Hepatocyte (in vitro differentiated cells): ENCODE measurements around the gene EEF2.

ENCODE experiments used
- EZH2 ChIP-seq: fragments of 200-600 bp; sonication (generic); IDR thresholded peaks from 2 replicates; pipeline ENCODE4 v1.6.1; 2016; ENCODE audit warnings: antibody characterized with exemption, mild to moderate bottlenecking, borderline replicate concordance
- EZH2phosphoT487 ChIP-seq: fragments of 200-600 bp; sonication (generic); IDR thresholded peaks from one replicate; pipeline ENCODE4 v1.6.1; 2018; ENCODE audit warnings: antibody characterized with exemption, mild to moderate bottlenecking, low read depth, moderate library complexity; ENCODE audit not compliant: unreplicated experiment, severe bottlenecking
- TF ChIP-seq, protein P1 (sequence below): fragments of 200-600 bp; sonication (generic); IDR thresholded peaks from 2 replicates; pipeline ENCODE4 v1.5.1; 2016; ENCODE audit warnings: antibody characterized with exemption, mild to moderate bottlenecking; ENCODE audit not compliant: poor library complexity

DNA sequence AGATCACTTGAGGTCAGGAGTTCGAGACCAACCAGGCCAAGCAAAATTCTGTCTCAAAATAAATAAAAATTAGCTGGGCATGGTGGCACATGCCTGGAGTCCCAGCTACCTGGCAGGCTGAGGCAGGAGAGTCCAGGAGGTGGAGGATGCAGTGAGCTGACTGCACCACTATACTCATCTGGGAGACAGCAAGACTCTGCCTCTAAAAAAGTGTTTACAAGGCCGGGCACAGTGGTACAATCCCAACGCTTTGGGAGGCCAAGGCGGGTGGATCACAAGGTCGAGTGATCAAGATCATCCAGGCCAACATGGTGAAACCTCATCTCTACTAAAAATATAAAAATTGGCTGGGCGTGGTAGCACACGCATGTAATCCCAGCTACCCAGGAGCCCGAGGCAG lies 10.1 kb downstream of the EEF2 start:
- TF ChIP-seq, protein P1, sequence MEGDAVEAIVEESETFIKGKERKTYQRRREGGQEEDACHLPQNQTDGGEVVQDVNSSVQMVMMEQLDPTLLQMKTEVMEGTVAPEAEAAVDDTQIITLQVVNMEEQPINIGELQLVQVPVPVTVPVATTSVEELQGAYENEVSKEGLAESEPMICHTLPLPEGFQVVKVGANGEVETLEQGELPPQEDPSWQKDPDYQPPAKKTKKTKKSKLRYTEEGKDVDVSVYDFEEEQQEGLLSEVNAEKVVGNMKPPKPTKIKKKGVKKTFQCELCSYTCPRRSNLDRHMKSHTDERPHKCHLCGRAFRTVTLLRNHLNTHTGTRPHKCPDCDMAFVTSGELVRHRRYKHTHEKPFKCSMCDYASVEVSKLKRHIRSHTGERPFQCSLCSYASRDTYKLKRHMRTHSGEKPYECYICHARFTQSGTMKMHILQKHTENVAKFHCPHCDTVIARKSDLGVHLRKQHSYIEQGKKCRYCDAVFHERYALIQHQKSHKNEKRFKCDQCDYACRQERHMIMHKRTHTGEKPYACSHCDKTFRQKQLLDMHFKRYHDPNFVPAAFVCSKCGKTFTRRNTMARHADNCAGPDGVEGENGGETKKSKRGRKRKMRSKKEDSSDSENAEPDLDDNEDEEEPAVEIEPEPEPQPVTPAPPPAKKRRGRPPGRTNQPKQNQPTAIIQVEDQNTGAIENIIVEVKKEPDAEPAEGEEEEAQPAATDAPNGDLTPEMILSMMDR = no peak
- TF ChIP-seq EZH2 = no peak
- no peak for TF ChIP-seq EZH2phosphoT487
